ENCODE measurements around the gene RASGRF2. TPM values are rescaled to one million over a fixed set of nuclear protein-coding genes. Genes with fewer than 3 reads are reported as not detected.

RASGRF2 gene
- total RNA-seq, 1 donor from 2014 or later: 2.5 TPM

DNA sequence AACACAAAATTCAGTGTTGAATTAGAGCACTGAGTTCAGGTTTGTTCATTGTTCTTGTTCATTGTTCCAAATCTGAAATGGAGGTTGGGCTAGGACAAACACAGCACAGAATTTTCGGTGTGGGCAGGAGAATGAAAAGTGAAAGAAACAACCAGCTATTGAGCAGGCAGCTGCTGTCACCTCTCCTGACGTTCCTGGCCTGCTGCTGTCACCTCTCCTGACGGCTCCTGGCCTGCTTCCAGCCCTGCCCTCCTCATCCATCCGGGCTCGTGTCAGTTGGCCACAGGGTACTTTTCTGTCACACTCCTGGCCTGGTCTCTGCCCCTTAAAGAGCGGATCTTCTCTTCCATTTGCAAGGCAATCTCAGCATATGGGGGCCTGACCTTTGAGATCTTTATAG lies 227.7 kb downstream of the RASGRF2 start:
- Mint-ChIP-seq H3K27ac (ENCODE audit: unreplicated experiment) (no peak overlapping the region), H3K36me3 (ENCODE audit: low read depth, unreplicated experiment) (no peaks in the 10 kb centered on the region), H3K4me1 (ENCODE audit: unreplicated experiment) (peaks cover 5% of the 10 kb centered on the region), H3K27me3 (ENCODE audit: unreplicated experiment) (no peaks in the 10 kb centered on the region), H3K4me3 (ENCODE audit: unreplicated experiment) (no peak overlapping the region), H3K9me3 (ENCODE audit: unreplicated experiment) (no peaks in the 10 kb centered on the region)
- TF ChIP-seq, protein P1, sequence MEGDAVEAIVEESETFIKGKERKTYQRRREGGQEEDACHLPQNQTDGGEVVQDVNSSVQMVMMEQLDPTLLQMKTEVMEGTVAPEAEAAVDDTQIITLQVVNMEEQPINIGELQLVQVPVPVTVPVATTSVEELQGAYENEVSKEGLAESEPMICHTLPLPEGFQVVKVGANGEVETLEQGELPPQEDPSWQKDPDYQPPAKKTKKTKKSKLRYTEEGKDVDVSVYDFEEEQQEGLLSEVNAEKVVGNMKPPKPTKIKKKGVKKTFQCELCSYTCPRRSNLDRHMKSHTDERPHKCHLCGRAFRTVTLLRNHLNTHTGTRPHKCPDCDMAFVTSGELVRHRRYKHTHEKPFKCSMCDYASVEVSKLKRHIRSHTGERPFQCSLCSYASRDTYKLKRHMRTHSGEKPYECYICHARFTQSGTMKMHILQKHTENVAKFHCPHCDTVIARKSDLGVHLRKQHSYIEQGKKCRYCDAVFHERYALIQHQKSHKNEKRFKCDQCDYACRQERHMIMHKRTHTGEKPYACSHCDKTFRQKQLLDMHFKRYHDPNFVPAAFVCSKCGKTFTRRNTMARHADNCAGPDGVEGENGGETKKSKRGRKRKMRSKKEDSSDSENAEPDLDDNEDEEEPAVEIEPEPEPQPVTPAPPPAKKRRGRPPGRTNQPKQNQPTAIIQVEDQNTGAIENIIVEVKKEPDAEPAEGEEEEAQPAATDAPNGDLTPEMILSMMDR (IDR thresholded peaks at IDR 0.05; ENCODE audit: unreplicated experiment): no peak
- DNase-seq (ENCODE audit: low spot score): no peak

DNA sequence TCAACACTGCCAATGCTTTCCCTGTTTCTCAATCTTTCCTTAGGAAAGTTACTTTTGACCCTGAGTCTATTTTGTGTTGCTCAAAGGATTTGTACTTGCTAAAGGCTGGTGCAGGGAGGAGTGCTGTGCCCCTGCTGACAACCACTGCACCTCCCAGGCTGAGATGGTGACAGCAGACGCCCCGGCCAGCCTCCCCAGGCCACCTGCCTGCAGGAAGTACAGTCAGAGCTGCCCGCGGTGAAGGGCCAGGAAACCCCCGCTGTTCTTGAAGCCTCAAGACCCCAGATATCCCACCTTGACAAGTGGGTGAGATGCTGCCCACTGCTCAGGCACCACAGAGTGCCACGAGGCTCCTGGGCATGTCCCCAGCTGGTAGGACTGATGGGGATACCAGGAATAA lies 228.8 kb downstream of the RASGRF2 start:
- no peak overlapping the region for H3K4me3 Mint-ChIP-seq (ENCODE audit: unreplicated experiment)
- DNase-seq (ENCODE audit: low spot score): no peak
- no peaks in the 10 kb centered on the region for H3K9me3 Mint-ChIP-seq (ENCODE audit: unreplicated experiment)
- TF ChIP-seq, protein P1 (IDR thresholded peaks at IDR 0.05; ENCODE audit: unreplicated experiment): no peak
- no peaks in the 10 kb centered on the region for H3K36me3 Mint-ChIP-seq (ENCODE audit: low read depth, unreplicated experiment)
- no peak overlapping the region for H3K27ac Mint-ChIP-seq (ENCODE audit: unreplicated experiment)
- no peaks in the 10 kb centered on the region for H3K27me3 Mint-ChIP-seq (ENCODE audit: unreplicated experiment)
- H3K4me1 Mint-ChIP-seq (ENCODE audit: unreplicated experiment): peaks cover 5% of the 10 kb centered on the region

DNA sequence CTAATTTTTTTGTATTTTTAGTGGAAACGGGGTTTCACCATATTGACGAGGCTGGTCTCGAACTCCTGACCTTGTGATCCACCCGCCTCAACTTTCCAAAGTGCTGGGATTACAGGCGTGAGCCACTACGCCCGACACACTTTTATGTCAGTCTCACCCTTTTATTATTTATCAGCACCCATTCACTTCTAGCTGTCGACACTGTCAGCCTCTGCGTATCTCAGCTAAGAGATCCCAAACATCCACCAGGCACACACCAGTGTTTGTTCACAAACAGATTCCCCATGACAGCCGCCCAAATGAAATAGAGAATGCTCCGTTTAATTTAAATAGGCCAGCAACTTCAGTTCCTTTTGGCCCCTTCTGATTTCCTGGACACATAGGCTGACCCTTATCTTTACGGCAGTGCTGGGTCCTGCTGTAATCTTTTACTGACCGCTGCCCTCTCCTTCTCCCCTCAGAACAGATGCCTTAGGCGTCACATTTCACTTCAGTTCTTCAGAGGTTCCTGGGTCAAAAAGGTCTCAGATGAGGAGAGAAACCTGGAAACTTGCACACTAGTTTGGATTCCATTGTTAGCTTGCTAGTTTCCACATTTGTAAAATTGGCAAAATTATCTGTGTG lies 229.8 kb downstream of the RASGRF2 start:
- TF ChIP-seq, protein P1 (IDR thresholded peaks at IDR 0.05; ENCODE audit: unreplicated experiment): no peak
- no peak for DNase-seq (ENCODE audit: low spot score)
- H3K36me3 Mint-ChIP-seq (ENCODE audit: low read depth, unreplicated experiment): no peaks in the 10 kb centered on the region
- no peaks in the 10 kb centered on the region for H3K27me3 Mint-ChIP-seq (ENCODE audit: unreplicated experiment)
- H3K4me3 Mint-ChIP-seq (ENCODE audit: unreplicated experiment): no peak overlapping the region
- no peaks in the 10 kb centered on the region for H3K9me3 Mint-ChIP-seq (ENCODE audit: unreplicated experiment)
- peaks cover 7% of the 10 kb centered on the region for H3K4me1 Mint-ChIP-seq (ENCODE audit: unreplicated experiment)
- peak overlapping the region; percentile 10 for H3K27ac Mint-ChIP-seq (ENCODE audit: unreplicated experiment)

DNA sequence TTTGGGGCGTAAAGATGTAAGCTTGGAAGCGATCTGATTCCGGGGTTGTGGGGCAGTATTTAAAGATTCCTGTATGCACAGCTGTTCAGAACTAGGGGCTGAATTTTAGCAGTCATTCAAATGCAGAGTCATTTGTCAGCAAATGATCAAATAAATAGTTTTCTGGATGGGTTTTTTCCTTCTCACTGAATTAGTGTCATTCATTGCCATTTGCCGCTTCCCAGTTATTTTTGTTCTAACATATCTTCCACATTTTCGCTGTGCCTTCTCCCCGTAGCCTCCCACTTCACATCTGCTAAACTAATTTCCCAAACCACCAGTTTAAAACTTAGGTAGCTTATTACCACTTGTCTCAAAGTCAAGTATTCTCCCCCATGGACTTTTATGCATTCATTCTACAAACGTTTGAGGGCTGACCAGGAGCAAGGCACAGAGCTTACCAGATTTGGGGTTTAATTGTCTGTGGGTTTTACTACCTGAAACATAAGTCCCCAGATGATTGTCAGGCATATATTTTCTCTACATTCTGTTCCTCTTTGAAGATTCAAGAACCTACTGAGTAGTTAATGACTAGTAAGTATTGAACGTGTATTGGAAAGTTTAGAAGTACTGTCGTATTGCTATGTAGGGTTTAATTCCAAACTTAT lies 231.7 kb downstream of the RASGRF2 start:
- Mint-ChIP-seq H3K27ac (ENCODE audit: unreplicated experiment) (no peak overlapping the region), H3K4me1 (ENCODE audit: unreplicated experiment) (peaks cover 8% of the 10 kb centered on the region), H3K27me3 (ENCODE audit: unreplicated experiment) (no peaks in the 10 kb centered on the region), H3K36me3 (ENCODE audit: low read depth, unreplicated experiment) (no peaks in the 10 kb centered on the region), H3K9me3 (ENCODE audit: unreplicated experiment) (no peaks in the 10 kb centered on the region), H3K4me3 (ENCODE audit: unreplicated experiment) (no peak overlapping the region)
- TF ChIP-seq, protein P1 (IDR thresholded peaks at IDR 0.05; ENCODE audit: unreplicated experiment): no peak
- DNase-seq (ENCODE audit: low spot score): no peak

DNA sequence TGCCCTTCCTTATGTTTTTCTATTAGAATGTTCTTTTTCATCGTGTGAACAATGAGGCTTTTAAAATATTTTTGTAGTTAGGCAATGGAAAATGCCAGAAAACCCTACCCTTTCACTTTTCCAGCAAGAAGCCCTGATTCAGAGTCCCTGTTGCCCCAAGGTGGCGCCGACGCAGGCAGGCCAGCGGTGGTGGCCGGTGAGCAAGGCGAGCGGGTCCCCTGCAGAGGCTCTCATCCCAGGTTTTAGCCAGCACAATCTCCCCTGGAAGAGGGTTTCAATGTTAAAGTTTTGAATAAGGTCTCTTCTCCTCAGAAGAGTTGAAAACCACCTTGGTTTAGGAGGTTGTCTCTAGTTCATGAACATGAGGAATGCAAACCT lies 232.2 kb downstream of the RASGRF2 start:
- H3K27me3 Mint-ChIP-seq (ENCODE audit: unreplicated experiment): no peaks in the 10 kb centered on the region
- no peaks in the 10 kb centered on the region for H3K36me3 Mint-ChIP-seq (ENCODE audit: low read depth, unreplicated experiment)
- TF ChIP-seq, protein P1 (IDR thresholded peaks at IDR 0.05; ENCODE audit: unreplicated experiment): no peak
- H3K9me3 Mint-ChIP-seq (ENCODE audit: unreplicated experiment): no peaks in the 10 kb centered on the region
- peaks cover 8% of the 10 kb centered on the region for H3K4me1 Mint-ChIP-seq (ENCODE audit: unreplicated experiment)
- no peak overlapping the region for H3K27ac Mint-ChIP-seq (ENCODE audit: unreplicated experiment)
- no peak for DNase-seq (ENCODE audit: low spot score)
- H3K4me3 Mint-ChIP-seq (ENCODE audit: unreplicated experiment): no peak overlapping the region
